GM23248 (cell line): ENCODE results near the gene SMC2. TPM values are rescaled to one million over a fixed set of nuclear protein-coding genes. Genes with fewer than 3 reads are reported as not detected.

ENCODE experiments used
- DNase-seq: peaks from one replicate; pipeline ENCODE4 v3.0.0-alpha.2; 2015
- H2AFZ ChIP-seq: fragments of 200-600 bp; sonication (generic); 2 replicates; pipeline ENCODE4 v1.6.1; 2016; ENCODE audit warnings: antibody characterized with exemption
- H3F3A ChIP-seq: fragments of 200-600 bp; sonication (generic); 2 replicates; pipeline ENCODE4 v1.6.1; 2016; ENCODE audit warnings: mild to moderate bottlenecking, antibody characterized with exemption, mixed run types; ENCODE audit not compliant: insufficient read depth
- H3K27ac ChIP-seq: fragments of 200-600 bp; sonication (generic); 2 replicates; pipeline ENCODE4 v1.5.1; 2016; ENCODE audit warnings: mild to moderate bottlenecking
- H3K27me3 ChIP-seq: fragments of 200-600 bp; sonication (generic); replicated peaks from 2 replicates; pipeline ENCODE4 v1.6.1; 2016; ENCODE audit warnings: mild to moderate bottlenecking; ENCODE audit not compliant: insufficient read depth
- H3K36me3 ChIP-seq: fragments of 200-600 bp; sonication (generic); 2 replicates; pipeline ENCODE4 v1.6.1; 2016; ENCODE audit warnings: low read depth, mild to moderate bottlenecking
- H3K4me1 ChIP-seq: fragments of 200-600 bp; sonication (generic); 2 replicates; pipeline ENCODE4 v1.6.1; 2016; ENCODE audit warnings: mild to moderate bottlenecking; ENCODE audit not compliant: insufficient read depth
- H3K4me2 ChIP-seq: fragments of 200-600 bp; sonication (generic); one replicate; pipeline ENCODE4 v1.6.1; 2016; ENCODE audit warnings: mild to moderate bottlenecking; ENCODE audit not compliant: unreplicated experiment
- H3K4me3 ChIP-seq: fragments of 200-600 bp; sonication (generic); 2 replicates; pipeline ENCODE4 v1.5.1; 2016; ENCODE audit warnings: mild to moderate bottlenecking
- H3K79me2 ChIP-seq: fragments of 200-600 bp; sonication (generic); 2 replicates; pipeline ENCODE4 v1.6.1; 2016; ENCODE audit warnings: mild to moderate bottlenecking; ENCODE audit not compliant: insufficient read depth
- H3K9ac ChIP-seq: fragments of 200-600 bp; sonication (generic); 2 replicates; pipeline ENCODE4 v1.6.1; 2016; ENCODE audit warnings: mild to moderate bottlenecking
- H3K9me2 ChIP-seq: fragments of 200-600 bp; sonication (generic); 2 replicates; pipeline ENCODE4 v1.6.1; 2016; ENCODE audit warnings: mixed run types, mild to moderate bottlenecking, moderate library complexity; ENCODE audit not compliant: insufficient read depth
- H3K9me3 ChIP-seq: fragments of 200-600 bp; sonication (generic); one replicate; pipeline ENCODE4 v1.6.1; 2017; ENCODE audit warnings: low read depth
- H4K20me1 ChIP-seq: fragments of 200-600 bp; sonication (generic); 2 replicates; pipeline ENCODE4 v1.6.0; 2016; ENCODE audit not compliant: insufficient read depth
- EZH2 ChIP-seq: fragments of 200-600 bp; sonication (generic); IDR thresholded peaks from 2 replicates; pipeline ENCODE4 v1.6.1; 2018; ENCODE audit warnings: antibody characterized with exemption, mild to moderate bottlenecking; ENCODE audit not compliant: insufficient read depth, poor library complexity, severe bottlenecking
- EZH2phosphoT487 ChIP-seq: fragments of 200-600 bp; sonication (generic); IDR thresholded peaks from 2 replicates; pipeline ENCODE4 v1.6.1; 2018; ENCODE audit warnings: antibody characterized with exemption, moderate library complexity, mild to moderate bottlenecking, low read depth; ENCODE audit not compliant: insufficient read depth
- WGBS, 2 experiments: methylation state at CpG; one replicate each; pipeline ENCODE4 v1.1.6; 2015 to 2017; ENCODE audit warnings: low lambda C conversion rate in 2 of 2, low coverage in 1 of 2; ENCODE audit errors: missing lambda C conversion rate in 2 of 2; 5-methylcytosine and 5-hydroxymethylcytosine counted together
- in situ Hi-C: fragments of 300-500 bp; cut with MboI; formaldehyde crosslinking; loops from 2 replicates; pipeline ENCODE4 v1.15.0; 2020
- polyA plus RNA-seq: library from polyadenylated mRNA; unstranded; fragments of >200 nt; fragmentation: Nextera tagmentation; extraction: Ambion mirVana; gene quantifications from 2 replicates; pipeline ENCODE4 v1.2.1, GENCODE V29; 2016
- total RNA-seq: library from RNA; depleted of rRNA; stranded (reverse); fragments of >200 nt; shearing (Covaris generic); gene quantifications from 2 replicates; pipeline ENCODE4 v1.2.3, GENCODE V29; 2014

The SMC2 gene
- total and polyA plus RNA-seq, 2 experiments from 2014 or later = 15.8 to 27.9 TPM

DNA sequence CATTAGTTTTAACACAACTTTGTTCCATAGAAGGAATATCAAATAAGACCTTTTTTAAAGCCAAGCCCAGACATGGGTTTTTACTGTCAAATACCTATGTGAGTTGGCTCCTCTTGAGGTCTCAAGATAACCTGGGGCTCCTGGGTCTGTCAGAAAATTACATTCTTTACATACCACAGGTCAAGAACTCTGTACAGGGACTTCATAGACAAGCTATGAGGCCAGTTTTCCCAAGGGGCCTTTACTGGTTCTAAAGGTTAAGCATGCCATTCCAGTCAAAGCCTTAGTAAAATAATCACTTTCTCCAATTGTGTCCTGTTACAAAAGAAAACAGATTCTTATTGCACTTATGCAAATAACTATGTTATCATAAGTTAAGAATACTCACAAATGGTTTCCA is 15.5 kb upstream of the SMC2 start:
- TF ChIP-seq EZH2phosphoT487 (no peak), EZH2 (no peak)
- H4K20me1 ChIP-seq = no peaks in the 10 kb centered on the region

GRCh38 chr9:104080983-104081382 is 13.1 kb upstream of the SMC2 start:
- no peaks in the 10 kb centered on the region for H3K27me3 ChIP-seq
- TF ChIP-seq EZH2phosphoT487 (no peak), EZH2 (no peak)
- DNase-seq = no peak
- in situ Hi-C loops = no loop called here
- no peak overlapping the region for H3K4me3 ChIP-seq
- no peaks in the 10 kb centered on the region for H3K9me2 ChIP-seq
- H3K36me3 ChIP-seq = no peaks in the 10 kb centered on the region
- H3K9me3 ChIP-seq = no peaks in the 10 kb centered on the region
- H3F3A ChIP-seq = peaks cover 14% of the 10 kb centered on the region
- peaks cover 12% of the 10 kb centered on the region for H3K4me1 ChIP-seq
- no peak overlapping the region for H3K9ac ChIP-seq
- no peaks in the 10 kb centered on the region for H4K20me1 ChIP-seq
- H3K79me2 ChIP-seq = no peaks in the 10 kb centered on the region
- H2AFZ ChIP-seq = no peak overlapping the region
- no peak overlapping the region for H3K27ac ChIP-seq
- H3K4me2 ChIP-seq = no peak overlapping the region

More for the DNA sequence above, 15.5 kb upstream of the SMC2 start:
- H3K79me2 ChIP-seq = no peaks in the 10 kb centered on the region
- DNase-seq = no peak
- H3K4me1 ChIP-seq = peaks cover 36% of the 10 kb centered on the region
- no peak overlapping the region for H2AFZ ChIP-seq
- H3K9me2 ChIP-seq = no peaks in the 10 kb centered on the region
- in situ Hi-C loops = no loop called here
- H3K36me3 ChIP-seq = no peaks in the 10 kb centered on the region
- H3K9ac ChIP-seq = no peak overlapping the region
- H3K9me3 ChIP-seq = no peaks in the 10 kb centered on the region
- peaks cover 30% of the 10 kb centered on the region for H3F3A ChIP-seq
- H3K4me3 ChIP-seq = no peak overlapping the region
- H3K27me3 ChIP-seq = no peaks in the 10 kb centered on the region
- no peak overlapping the region for H3K4me2 ChIP-seq
- no peak overlapping the region for H3K27ac ChIP-seq

GRCh38 chr9:104082168-104082567 is 11.9 kb upstream of the SMC2 start:
- no peak for TF ChIP-seq EZH2
- Histone ChIP-seq H3K27me3 (no peaks in the 10 kb centered on the region), H2AFZ (no peak overlapping the region), H4K20me1 (no peaks in the 10 kb centered on the region), H3K9ac (no peak overlapping the region), H3K4me2 (no peak overlapping the region), H3K27ac (no peak overlapping the region), H3K9me3 (no peaks in the 10 kb centered on the region), H3K36me3 (no peaks in the 10 kb centered on the region), H3F3A (0 out of 2 replicates have a peak, but pooled peaks cover 2% of the 10 kb centered on the region), H3K4me1 (peaks cover under 1% of the 10 kb centered on the region; the same call in 1 of the 2 replicates), H3K79me2 (no peaks in the 10 kb centered on the region), H3K9me2 (no peaks in the 10 kb centered on the region), H3K4me3 (no peak overlapping the region)
- DNase-seq = no peak
- WGBS, 2 experiments = 33 to 67% methylated on average over 1 of the region's 1 CpG
- in situ Hi-C loops = no loop called here

DNA sequence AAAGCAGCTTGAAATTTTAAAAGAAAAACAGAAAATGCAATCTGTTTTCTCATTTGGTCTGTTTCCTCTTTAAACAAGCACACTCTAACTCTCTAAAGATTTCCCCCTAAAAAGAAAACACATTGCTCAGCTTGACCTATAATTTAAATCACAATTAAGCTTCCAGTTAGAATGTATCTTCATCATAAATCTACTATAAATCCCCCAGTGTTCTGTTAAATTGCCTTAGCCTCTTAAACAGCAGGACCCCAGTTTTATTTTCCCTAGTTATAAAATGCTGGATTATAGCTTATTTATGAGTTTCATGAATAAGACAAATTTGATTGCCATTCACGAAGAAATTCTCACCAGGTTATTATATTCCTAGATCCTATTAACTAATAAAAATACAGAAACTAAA is 8.6 kb upstream of the SMC2 start:
- no peaks in the 10 kb centered on the region for H3K79me2 ChIP-seq
- WGBS, 2 experiments = 27 to 35% methylated on average over 1 of the region's 1 CpG
- no peak for DNase-seq

GRCh38 chr9:104087894-104088293 is 6.2 kb upstream of the SMC2 start:
- Histone ChIP-seq H3K9me3 (no peaks in the 10 kb centered on the region), H3K27me3 (no peaks in the 10 kb centered on the region), H3K9ac (no peak overlapping the region), H3K4me3 (no peak overlapping the region), H3K4me2 (no peak overlapping the region), H3K79me2 (peaks cover 7% of the 10 kb centered on the region; the same call in 1 of the 2 replicates), H4K20me1 (no peaks in the 10 kb centered on the region), H3K9me2 (no peaks in the 10 kb centered on the region; the same call in 1 of the 2 replicates), H3K36me3 (no peaks in the 10 kb centered on the region), H2AFZ (no peak overlapping the region), H3K4me1 (peaks cover 14% of the 10 kb centered on the region), H3F3A (peaks cover 7% of the 10 kb centered on the region), H3K27ac (no peak overlapping the region)
- 43 to 46% methylated on average over 3 of the region's 3 CpGs for WGBS, 2 experiments
- in situ Hi-C loops = no loop called here
- no peak for DNase-seq
- no peak for TF ChIP-seq EZH2
- no peak for TF ChIP-seq EZH2phosphoT487

More for the DNA sequence above, 8.6 kb upstream of the SMC2 start:
- no peaks in the 10 kb centered on the region for H4K20me1 ChIP-seq
- H3K4me1 ChIP-seq = 0 out of 2 replicates have a peak, but pooled peaks cover 4% of the 10 kb centered on the region
- no peak overlapping the region for H2AFZ ChIP-seq
- in situ Hi-C loops = no loop called here
- no peaks in the 10 kb centered on the region for H3F3A ChIP-seq
- H3K4me3 ChIP-seq = no peak overlapping the region
- H3K27ac ChIP-seq = no peak overlapping the region
- no peaks in the 10 kb centered on the region; the same call in 1 of the 2 replicates for H3K9me2 ChIP-seq
- TF ChIP-seq EZH2 (no peak), EZH2phosphoT487 (no peak)
- no peaks in the 10 kb centered on the region for H3K36me3 ChIP-seq
- H3K9ac ChIP-seq = no peak overlapping the region
- H3K9me3 ChIP-seq = no peaks in the 10 kb centered on the region
- no peaks in the 10 kb centered on the region for H3K27me3 ChIP-seq
- H3K4me2 ChIP-seq = no peak overlapping the region
